ENCODE results near the gene IQGAP1.

DNA sequence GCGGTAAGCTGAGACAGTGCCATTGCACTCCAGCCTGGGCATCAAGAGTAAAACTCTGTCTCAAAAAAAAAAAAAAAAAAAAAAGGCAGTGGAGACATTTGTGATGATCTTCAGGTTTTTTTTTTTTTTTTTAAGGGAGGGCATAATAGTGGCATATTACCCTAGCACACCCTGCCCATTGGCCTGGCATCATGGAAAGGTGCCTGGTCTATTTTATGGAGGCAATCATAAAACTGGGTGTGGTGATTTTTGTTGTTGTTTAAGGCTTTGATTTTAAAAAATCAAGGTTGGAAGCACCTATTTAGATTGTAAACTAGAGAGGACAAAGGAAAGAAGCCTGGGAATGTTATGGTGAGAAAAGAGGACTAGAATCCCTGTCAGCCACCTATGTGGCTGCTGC lies 6.0 kb downstream of the IQGAP1 start:
- TF ChIP-seq CTCF (IDR thresholded peaks at IDR 0.05; ENCODE audit: poor library complexity) = no peak
- no peak for TF ChIP-seq EZH2 (IDR thresholded peaks at IDR 0.05; ENCODE audit: borderline replicate concordance)

Data from hepatocyte (in vitro differentiated cells).